NCI-H69 (cell line): Measurements from ENCODE around the gene PRUNE2.
"Not testable (repeated sequence)": the region's sequence is repeated elsewhere in the genome, so short reads cannot be mapped to it uniquely, and the experiment has no call there.

Experiments used
- DNase-seq: peaks from one replicate; lab custom pipeline; 2025; lab: John Stamatoyannopoulos, UW

PRUNE2 gene, protein sequence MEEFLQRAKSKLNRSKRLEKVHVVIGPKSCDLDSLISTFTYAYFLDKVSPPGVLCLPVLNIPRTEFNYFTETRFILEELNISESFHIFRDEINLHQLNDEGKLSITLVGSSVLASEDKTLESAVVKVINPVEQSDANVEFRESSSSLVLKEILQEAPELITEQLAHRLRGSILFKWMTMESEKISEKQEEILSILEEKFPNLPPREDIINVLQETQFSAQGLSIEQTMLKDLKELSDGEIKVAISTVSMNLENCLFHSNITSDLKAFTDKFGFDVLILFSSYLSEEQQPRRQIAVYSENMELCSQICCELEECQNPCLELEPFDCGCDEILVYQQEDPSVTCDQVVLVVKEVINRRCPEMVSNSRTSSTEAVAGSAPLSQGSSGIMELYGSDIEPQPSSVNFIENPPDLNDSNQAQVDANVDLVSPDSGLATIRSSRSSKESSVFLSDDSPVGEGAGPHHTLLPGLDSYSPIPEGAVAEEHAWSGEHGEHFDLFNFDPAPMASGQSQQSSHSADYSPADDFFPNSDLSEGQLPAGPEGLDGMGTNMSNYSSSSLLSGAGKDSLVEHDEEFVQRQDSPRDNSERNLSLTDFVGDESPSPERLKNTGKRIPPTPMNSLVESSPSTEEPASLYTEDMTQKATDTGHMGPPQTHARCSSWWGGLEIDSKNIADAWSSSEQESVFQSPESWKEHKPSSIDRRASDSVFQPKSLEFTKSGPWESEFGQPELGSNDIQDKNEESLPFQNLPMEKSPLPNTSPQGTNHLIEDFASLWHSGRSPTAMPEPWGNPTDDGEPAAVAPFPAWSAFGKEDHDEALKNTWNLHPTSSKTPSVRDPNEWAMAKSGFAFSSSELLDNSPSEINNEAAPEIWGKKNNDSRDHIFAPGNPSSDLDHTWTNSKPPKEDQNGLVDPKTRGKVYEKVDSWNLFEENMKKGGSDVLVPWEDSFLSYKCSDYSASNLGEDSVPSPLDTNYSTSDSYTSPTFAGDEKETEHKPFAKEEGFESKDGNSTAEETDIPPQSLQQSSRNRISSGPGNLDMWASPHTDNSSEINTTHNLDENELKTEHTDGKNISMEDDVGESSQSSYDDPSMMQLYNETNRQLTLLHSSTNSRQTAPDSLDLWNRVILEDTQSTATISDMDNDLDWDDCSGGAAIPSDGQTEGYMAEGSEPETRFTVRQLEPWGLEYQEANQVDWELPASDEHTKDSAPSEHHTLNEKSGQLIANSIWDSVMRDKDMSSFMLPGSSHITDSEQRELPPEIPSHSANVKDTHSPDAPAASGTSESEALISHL (N-terminal part only)

GRCh38 chr9:76905791-76906646 lies at the start of gene PRUNE2:
TSS of gene PRUNE2 (minus strand) at chr9:76906114. CDS start at chr9:76905963, 151 bp downstream.
- peak; percentile 98 for DNase-seq

GRCh38 chr9:76955406-76955805 lies 49.5 kb upstream of the PRUNE2 start:
- not testable (repeated sequence) for DNase-seq

DNA sequence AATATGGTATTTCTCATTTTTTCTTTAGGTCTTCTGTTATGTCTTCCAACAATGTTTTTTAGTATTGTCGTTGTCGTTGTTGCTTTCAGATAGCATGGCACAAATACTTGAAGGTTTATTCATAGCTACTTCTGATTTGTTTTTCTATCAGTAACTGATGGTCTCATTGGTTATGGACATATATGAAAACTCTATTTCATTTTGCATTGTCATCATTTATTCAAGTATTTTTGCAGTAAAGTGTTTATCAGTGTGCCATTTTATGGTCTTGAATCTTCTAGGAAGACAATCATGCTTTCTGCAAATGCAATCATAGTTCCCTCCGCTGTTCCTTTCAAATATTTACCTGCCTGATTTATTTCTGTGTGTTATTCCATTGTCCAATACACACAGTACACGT lies 44.0 kb upstream of the PRUNE2 start:
- no peak for DNase-seq

GRCh38 chr9:76944011-76944410 lies 38.1 kb upstream of the PRUNE2 start:
- no peak for DNase-seq

- no peak for DNase-seq
Measured at GRCh38 chr9:76943054-76943453, 37.1 kb upstream of the PRUNE2 start.

DNA sequence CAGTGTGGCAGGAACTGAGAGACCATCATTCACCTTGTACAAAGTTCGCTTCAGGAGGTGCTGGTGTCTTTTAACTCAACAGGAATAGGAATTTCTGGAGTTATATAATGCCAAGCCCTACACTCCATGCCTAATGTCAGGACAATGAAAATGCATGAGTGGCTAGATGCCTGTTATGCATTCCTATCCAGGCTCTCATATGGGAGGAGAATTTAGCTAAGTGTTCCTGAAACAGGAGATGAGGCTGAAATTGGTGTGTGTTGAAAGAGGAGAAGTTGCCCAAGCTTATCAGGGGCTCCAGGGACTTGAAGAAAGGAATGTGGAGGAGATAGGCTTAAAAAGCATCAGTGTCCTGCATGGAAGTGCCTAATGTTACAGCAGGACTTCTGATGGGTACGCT lies 26.8 kb upstream of the PRUNE2 start:
- DNase-seq = no peak

GRCh38 chr9:76932265-76932664 lies 26.4 kb upstream of the PRUNE2 start:
- no peak for DNase-seq

GRCh38 chr9:76927540-76928240 lies 21.8 kb upstream of the PRUNE2 start:
- DNase-seq = no peak

- no peak for DNase-seq
Measured at GRCh38 chr9:76926846-76927245, 20.9 kb upstream of the PRUNE2 start.

DNA sequence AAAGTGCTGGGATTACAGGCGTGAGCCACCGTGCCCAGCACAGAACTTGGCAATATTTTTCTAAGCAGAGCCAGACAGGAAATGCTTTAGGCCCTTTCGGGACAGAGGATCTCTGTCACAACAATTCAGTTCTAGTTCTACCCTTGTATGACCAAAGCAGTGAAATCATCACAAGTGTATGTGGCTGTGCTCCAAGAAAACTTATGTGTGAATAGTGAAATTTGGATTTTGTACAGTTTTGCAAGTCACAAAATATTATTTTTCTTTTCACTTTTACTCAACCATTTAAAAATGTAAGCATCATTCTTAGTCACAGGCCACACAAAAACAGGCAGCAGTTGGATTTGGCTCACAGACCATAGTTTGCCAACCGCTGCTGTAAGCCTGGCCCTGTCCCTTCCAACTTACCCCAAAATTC lies 20.4 kb upstream of the PRUNE2 start:
- DNase-seq = no peak

- no peak for DNase-seq
Measured at GRCh38 chr9:76921165-76921564, 15.3 kb upstream of the PRUNE2 start.

DNA sequence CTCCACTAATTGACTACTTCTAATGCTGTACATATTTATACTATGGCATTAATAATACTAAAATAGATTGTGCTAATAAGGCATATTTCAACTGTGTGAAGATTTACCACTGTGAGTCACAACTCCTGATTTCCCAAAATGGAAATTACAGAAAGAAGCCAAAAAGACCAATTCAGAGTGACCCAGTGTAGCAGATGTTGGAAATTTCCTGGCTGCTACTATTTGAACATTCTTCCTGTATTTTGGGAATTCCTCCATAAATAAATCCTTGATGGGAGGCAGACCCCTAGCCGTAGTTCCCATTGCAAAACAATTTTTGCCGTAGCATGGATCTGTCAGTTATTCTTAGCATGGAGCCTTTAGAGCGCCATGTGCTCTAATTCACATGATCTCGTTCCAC lies 11.4 kb upstream of the PRUNE2 start:
- no peak for DNase-seq

GRCh38 chr9:76916231-76916630 lies 10.3 kb upstream of the PRUNE2 start:
- DNase-seq = no peak

DNA sequence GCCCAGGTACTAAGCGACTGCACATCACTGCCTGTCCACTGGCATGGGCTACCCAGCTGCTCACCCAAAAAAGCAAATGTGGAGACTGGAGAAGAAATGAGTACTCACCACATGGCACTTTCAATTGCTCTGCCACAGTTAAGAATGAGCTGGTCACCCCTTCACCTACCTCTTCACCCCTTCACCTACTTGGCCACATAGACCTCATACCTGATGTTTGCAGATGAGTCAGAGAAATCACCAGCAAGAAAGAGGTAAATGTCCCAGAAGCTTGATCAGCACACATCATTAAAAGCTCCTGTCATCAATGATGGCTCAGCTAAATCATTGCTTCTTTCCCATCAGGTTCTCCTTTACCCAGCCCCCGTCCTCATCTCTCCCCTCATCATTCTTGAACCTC lies 7.6 kb upstream of the PRUNE2 start:
- no peak for DNase-seq

DNA sequence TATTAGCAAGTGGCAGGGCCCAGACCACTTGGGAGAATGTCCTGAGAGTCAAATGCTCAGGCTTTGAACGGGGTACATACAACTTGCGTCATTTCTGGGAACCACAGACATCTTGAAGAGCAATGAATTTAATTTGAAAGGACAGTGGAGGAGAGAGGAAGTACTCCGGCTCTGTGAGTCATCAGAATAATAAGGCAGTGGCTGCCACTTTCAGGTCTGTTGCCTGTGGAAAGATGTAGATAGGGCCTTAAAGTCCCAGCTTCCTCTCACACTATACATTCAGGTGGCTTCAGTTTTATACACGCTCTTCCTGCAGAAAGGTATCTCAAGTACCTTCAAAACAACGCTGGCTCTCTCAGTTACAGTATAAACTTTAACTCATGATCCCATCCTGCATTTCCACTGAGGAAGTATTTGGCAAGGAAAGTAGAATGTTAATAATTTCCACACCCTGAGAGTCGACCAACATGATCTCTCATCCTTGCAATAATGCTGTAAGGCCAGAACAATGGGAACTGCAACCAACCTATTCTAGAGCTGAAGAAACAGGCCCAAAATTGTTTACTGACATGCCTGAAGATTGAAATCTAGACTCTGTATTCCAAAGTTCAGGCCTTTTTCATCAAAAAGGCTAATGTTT lies 6.8 kb upstream of the PRUNE2 start:
- peak; percentile 72 for DNase-seq

DNA sequence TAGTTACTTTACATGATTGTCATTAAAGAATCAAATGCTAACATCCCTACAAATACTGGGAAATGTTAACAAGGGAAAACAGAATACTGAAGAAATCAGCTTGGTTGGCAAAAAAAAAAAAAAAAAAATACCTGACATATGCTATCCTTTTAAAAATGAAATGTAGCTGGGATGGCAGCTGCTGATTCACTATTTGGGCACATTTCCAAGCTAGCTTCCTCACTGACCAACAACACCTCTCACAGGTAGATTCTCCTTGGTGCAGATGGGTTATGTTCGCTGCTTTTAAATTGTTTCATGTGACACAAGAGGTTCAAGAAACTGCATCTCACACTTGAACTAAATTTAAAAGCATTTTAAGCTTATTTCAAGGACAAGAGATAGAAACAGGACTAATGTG lies 6.1 kb upstream of the PRUNE2 start:
- peak; percentile 85 for DNase-seq

DNA sequence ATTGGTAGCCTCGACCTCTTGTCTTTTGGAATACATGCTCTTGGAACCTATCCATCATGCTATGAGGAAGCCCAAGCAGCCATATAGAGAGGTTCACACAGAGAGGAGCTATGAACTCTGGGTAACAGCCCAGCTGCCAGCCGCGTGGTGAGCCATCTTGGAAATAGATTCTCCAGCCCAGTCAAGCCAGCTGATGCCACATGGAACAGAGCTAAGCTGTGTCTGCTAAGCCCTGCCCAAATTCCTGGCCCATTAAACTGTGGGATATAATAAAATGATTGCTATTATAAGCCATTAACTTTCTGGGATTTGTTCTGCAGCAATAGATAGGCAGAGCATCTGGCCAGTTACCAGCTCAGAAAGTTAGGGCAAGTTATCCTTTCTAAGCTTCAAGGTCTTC lies 4.9 kb upstream of the PRUNE2 start:
- no peak for DNase-seq

GRCh38 chr9:76906647-76906975 lies 697 bp upstream of the PRUNE2 start:
- DNase-seq = no peak

DNA sequence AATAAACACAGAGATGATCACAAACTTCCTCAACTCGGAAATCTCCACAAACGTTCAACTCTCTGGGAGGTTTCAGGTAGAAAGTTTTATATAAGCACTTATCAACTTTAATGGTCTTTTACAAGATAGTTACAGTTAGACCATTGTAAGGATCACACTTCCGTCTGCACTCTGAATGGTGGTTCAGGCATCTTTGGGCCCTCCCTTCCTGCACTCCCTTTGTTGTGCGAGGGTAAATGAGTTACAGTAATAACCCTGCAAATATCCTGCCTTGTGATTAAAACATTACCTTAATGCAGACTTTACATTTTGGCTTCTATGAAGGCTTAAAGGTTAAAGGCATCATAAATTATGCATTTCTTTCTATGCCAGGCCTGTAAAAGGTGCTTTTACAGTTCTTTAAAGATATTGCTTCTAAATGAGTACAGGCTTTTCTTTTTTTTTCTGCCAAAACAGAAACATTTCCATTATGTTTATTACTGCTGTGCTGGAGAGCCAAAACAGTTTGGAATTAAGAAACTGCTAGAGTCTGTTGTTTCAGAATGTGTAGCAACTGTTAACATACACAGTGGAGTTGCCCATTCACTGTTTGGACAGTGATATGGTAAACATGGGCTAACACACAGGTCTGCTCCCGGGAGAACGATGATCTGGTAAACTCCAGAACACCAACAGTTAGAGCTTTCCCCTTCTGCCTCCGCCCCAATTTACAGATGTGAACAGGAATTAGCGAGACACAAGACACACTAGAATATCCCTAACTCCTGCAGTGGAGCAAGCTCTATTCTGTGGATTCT lies 1.1 kb downstream of the PRUNE2 start:
- peak; percentile 78 for DNase-seq
